ENCODE results near the gene LCN9. TPM values are rescaled to one million over a fixed set of nuclear protein-coding genes. Genes with fewer than 3 reads are reported as not detected.
"Not testable (repeated sequence)": the region's sequence is repeated elsewhere in the genome, so short reads cannot be mapped to it uniquely, and the experiment has no call there.

The LCN9 gene
- total RNA-seq, 1 donor from 2014 or later = not detected

DNA sequence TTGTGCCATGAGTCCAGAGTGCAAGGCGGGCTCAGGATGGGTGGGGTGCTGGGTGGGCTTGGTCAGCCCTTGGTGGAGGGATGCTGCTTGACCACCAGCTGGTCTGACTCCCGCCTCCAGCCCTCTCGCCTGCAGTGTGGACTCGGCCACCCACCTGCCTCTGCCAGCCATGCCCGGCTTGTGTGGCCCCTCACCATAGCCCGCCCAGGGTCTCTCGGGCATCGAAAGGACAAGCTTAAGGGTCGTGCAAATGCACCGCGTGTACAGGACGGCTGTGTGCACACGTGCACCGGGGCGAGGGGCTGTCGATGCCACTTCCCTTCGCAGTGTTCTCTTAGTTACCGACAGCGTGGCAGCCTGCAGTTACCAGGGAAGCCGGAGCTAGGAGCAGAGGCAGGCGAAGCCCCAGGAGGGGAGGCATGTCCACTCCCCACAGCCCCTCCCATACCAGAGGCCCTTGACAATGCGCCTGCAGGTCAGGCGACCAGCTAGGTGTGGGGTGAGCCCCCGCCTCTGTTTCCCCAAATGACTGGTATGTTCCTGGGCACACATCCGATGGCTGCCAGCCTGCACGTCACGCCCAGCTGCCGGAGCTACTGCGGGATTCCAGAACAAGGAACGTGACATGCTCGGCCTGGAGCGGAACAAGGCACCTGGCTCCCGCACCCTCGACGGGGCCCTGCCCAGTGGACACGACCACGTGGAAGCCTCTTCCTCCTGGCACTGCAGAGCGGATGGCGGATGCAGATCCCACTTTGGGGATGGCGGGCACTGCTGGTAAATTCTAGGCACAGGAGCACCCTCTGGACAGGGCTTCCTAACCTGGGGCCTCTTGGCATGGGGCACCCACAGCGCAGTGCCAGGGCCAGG, 7.8 kb downstream of the LCN9 start:
- Histone ChIP-seq H3K9ac (ENCODE audit: low read depth in 1 of 3, low read length in 3 of 3) (no peak overlapping the region), H3K4me3 (ENCODE audit: low read length in 3 of 3) (no peak overlapping the region), H3K36me3 (ENCODE audit: control insufficient read depth in 3 of 3, insufficient read depth in 3 of 3, low read length in 3 of 3) (no peaks in the 10 kb centered on the region), H3K9me3 (ENCODE audit: control insufficient read depth in 3 of 3, low read length in 3 of 3) (no peaks in the 10 kb centered on the region), H3K27ac (ENCODE audit: low read depth, low read length) (no peak overlapping the region), H3K4me1 (ENCODE audit: control insufficient read depth in 3 of 3, insufficient read depth in 3 of 3, low read length in 3 of 3) (no peaks in the 10 kb centered on the region), H3K27me3 (ENCODE audit: control insufficient read depth in 3 of 3, insufficient read depth in 3 of 3, low read length in 3 of 3) (peaks cover 22 to 44% (median 41%) of the 10 kb centered on the region in 3 donors)

DNA sequence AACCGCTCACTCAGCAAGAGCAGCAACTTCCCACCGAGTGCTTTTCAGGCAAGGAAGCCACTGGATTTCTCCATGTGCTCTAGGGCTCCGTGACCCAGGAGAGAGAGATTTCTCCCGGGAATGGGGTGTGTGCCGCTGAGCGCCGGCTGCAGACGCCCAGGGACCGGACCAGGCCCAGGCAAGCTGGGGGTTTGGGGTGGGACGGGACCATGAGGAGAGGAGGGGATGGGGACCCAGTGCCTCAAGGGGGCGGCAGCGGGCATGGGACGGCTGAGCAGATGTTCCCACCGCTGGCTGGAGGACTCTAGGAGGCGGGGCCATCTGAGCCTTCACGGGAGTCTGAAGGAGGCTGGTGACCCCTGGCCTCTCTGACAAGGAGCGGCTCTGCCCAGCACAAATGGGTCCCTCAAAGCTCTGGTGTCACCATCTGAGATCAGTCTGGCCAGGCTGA, 8.5 kb downstream of the LCN9 start:
- Histone ChIP-seq H3K27ac (ENCODE audit: low read depth, low read length) (no peak overlapping the region), H3K36me3 (ENCODE audit: control insufficient read depth in 3 of 3, insufficient read depth in 3 of 3, low read length in 3 of 3) (no peaks in the 10 kb centered on the region), H3K27me3 (ENCODE audit: control insufficient read depth in 3 of 3, insufficient read depth in 3 of 3, low read length in 3 of 3) (peaks cover 22 to 41% (median 41%) of the 10 kb centered on the region in 3 donors), H3K9me3 (ENCODE audit: control insufficient read depth in 3 of 3, low read length in 3 of 3) (no peaks in the 10 kb centered on the region), H3K4me1 (ENCODE audit: control insufficient read depth in 3 of 3, insufficient read depth in 3 of 3, low read length in 3 of 3) (no peaks in the 10 kb centered on the region), H3K9ac (ENCODE audit: low read depth in 1 of 3, low read length in 3 of 3) (no peak overlapping the region), H3K4me3 (ENCODE audit: low read length in 3 of 3) (no peak overlapping the region)

- H3K36me3 ChIP-seq (ENCODE audit: control insufficient read depth in 3 of 3, insufficient read depth in 3 of 3, low read length in 3 of 3); H3K4me3 ChIP-seq (ENCODE audit: low read length in 3 of 3); H3K9me3 ChIP-seq (ENCODE audit: control insufficient read depth in 3 of 3, low read length in 3 of 3); H3K4me1 ChIP-seq (ENCODE audit: control insufficient read depth in 3 of 3, insufficient read depth in 3 of 3, low read length in 3 of 3); H3K27ac ChIP-seq (ENCODE audit: low read depth, low read length); H3K9ac ChIP-seq (ENCODE audit: low read depth in 1 of 3, low read length in 3 of 3): not testable (repeated sequence)
- peaks cover 20 to 41% (median 32%) of the 10 kb centered on the region in 3 donors for H3K27me3 ChIP-seq (ENCODE audit: control insufficient read depth in 3 of 3, insufficient read depth in 3 of 3, low read length in 3 of 3)
Measured at GRCh38 chr9:135672786-135673185, 9.7 kb downstream of the LCN9 start.

DNA sequence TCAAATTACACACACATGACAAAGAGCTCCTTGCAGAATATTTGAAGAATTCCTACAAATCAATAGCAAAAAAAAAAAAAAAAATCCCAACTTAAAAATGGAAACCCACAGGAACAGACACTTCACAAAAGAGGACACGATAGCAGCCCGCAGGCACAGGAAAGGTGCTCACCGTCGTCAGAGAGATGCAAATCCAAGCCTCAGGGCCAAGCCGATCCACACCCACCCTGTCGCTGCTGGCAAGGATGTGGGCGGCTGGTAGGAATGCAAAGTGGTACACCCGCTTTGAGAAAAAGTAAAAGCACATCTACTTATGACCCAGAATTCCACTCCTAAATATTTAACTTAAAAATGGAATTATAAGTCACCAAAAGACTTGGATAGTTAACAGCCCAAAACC, 10.8 kb downstream of the LCN9 start:
- Histone ChIP-seq H3K9ac (ENCODE audit: low read depth in 1 of 3, low read length in 3 of 3) (no peak overlapping the region), H3K36me3 (ENCODE audit: control insufficient read depth in 3 of 3, insufficient read depth in 3 of 3, low read length in 3 of 3) (no peaks in the 10 kb centered on the region), H3K27ac (ENCODE audit: low read depth, low read length) (no peak overlapping the region), H3K4me1 (ENCODE audit: control insufficient read depth in 3 of 3, insufficient read depth in 3 of 3, low read length in 3 of 3) (no peaks in the 10 kb centered on the region), H3K4me3 (ENCODE audit: low read length in 3 of 3) (no peak overlapping the region), H3K9me3 (ENCODE audit: control insufficient read depth in 3 of 3, low read length in 3 of 3) (no peaks in the 10 kb centered on the region), H3K27me3 (ENCODE audit: control insufficient read depth in 3 of 3, insufficient read depth in 3 of 3, low read length in 3 of 3) (peaks cover 20 to 41% (median 32%) of the 10 kb centered on the region in 3 donors)

DNA sequence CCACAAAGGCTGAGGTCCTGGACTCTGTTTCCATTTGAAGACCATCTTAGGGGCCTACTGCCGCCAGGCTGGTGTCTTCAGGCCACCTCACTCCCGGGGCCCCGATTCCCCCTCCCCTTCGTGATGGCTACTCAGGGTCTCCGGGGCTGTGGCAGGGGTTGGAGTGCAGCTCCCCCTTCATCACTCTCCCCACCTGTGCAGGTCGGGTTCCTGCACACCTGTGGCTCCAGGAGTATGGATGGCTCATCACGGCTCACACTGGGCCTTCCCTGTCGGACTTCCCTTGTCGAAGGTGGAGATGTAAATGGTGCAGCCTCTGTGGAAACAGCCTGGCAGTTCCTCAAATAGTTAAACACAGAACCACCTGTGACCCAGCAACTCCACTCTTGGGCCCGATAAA, 11.9 kb downstream of the LCN9 start:
- H3K9me3 ChIP-seq (ENCODE audit: control insufficient read depth in 3 of 3, low read length in 3 of 3) = no peaks in the 10 kb centered on the region
- H3K27ac ChIP-seq (ENCODE audit: low read depth, low read length) = no peak overlapping the region
- peaks cover 12 to 34% (median 28%) of the 10 kb centered on the region in 3 donors for H3K27me3 ChIP-seq (ENCODE audit: control insufficient read depth in 3 of 3, insufficient read depth in 3 of 3, low read length in 3 of 3)
- H3K4me1 ChIP-seq (ENCODE audit: control insufficient read depth in 3 of 3, insufficient read depth in 3 of 3, low read length in 3 of 3) = no peaks in the 10 kb centered on the region
- H3K36me3 ChIP-seq (ENCODE audit: control insufficient read depth in 3 of 3, insufficient read depth in 3 of 3, low read length in 3 of 3) = no peaks in the 10 kb centered on the region
- H3K4me3 ChIP-seq (ENCODE audit: low read length in 3 of 3) = no peak overlapping the region
- no peak overlapping the region for H3K9ac ChIP-seq (ENCODE audit: low read depth in 1 of 3, low read length in 3 of 3)

GRCh38 chr9:135676891-135677290, 13.8 kb downstream of the LCN9 start:
- Histone ChIP-seq H3K9me3 (ENCODE audit: control insufficient read depth in 3 of 3, low read length in 3 of 3) (no peaks in the 10 kb centered on the region), H3K4me1 (ENCODE audit: control insufficient read depth in 3 of 3, insufficient read depth in 3 of 3, low read length in 3 of 3) (no peaks in the 10 kb centered on the region), H3K36me3 (ENCODE audit: control insufficient read depth in 3 of 3, insufficient read depth in 3 of 3, low read length in 3 of 3) (no peaks in the 10 kb centered on the region), H3K4me3 (ENCODE audit: low read length in 3 of 3) (no peak overlapping the region), H3K9ac (ENCODE audit: low read depth in 1 of 3, low read length in 3 of 3) (no peak overlapping the region), H3K27ac (ENCODE audit: low read depth, low read length) (no peak overlapping the region), H3K27me3 (ENCODE audit: control insufficient read depth in 3 of 3, insufficient read depth in 3 of 3, low read length in 3 of 3) (peaks cover 8 to 23% (median 21%) of the 10 kb centered on the region in 3 donors)

DNA sequence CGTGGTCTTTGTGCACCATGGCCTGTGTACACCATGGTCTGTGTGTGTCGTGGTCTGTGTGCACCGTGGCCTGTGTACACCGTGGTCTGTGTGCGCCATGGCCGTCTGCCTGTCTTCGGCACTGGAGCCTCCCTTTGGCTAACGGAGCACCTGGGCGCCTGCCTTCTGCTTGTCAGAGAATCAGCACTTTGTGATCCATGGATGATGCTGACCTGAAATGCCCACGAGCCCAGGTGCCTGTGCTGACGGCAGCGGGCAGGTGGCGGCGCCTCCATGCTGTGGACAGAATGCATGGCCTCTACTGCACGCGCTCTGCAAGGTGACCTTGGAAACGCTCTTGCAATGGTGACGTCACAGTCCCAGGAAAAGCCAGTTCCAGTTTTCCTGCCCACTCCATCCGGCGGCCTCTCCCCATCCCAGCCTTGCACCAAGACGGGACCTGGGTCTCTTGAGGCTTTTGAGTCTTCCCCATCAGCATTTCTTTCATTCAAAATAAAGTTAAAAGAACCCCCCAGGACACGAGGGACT, 14.6 kb downstream of the LCN9 start:
- H3K4me3 ChIP-seq (ENCODE audit: low read length in 3 of 3) = no peak overlapping the region
- H3K27ac ChIP-seq (ENCODE audit: low read depth, low read length) = no peak overlapping the region
- no peaks in the 10 kb centered on the region for H3K36me3 ChIP-seq (ENCODE audit: control insufficient read depth in 3 of 3, insufficient read depth in 3 of 3, low read length in 3 of 3)
- H3K27me3 ChIP-seq (ENCODE audit: control insufficient read depth in 3 of 3, insufficient read depth in 3 of 3, low read length in 3 of 3) = peaks cover 3 to 24% (median 20%) of the 10 kb centered on the region in 3 donors
- no peaks in the 10 kb centered on the region for H3K4me1 ChIP-seq (ENCODE audit: control insufficient read depth in 3 of 3, insufficient read depth in 3 of 3, low read length in 3 of 3)
- H3K9me3 ChIP-seq (ENCODE audit: control insufficient read depth in 3 of 3, low read length in 3 of 3) = no peaks in the 10 kb centered on the region
- no peak overlapping the region for H3K9ac ChIP-seq (ENCODE audit: low read depth in 1 of 3, low read length in 3 of 3)

- Histone ChIP-seq H3K9ac (ENCODE audit: low read depth in 1 of 3, low read length in 3 of 3) (no peak overlapping the region), H3K27me3 (ENCODE audit: control insufficient read depth in 3 of 3, insufficient read depth in 3 of 3, low read length in 3 of 3) (peaks cover 0 to 26% (median 23%) of the 10 kb centered on the region in 3 donors)
Measured at GRCh38 chr9:135678236-135679017, 15.3 kb downstream of the LCN9 start.

DNA sequence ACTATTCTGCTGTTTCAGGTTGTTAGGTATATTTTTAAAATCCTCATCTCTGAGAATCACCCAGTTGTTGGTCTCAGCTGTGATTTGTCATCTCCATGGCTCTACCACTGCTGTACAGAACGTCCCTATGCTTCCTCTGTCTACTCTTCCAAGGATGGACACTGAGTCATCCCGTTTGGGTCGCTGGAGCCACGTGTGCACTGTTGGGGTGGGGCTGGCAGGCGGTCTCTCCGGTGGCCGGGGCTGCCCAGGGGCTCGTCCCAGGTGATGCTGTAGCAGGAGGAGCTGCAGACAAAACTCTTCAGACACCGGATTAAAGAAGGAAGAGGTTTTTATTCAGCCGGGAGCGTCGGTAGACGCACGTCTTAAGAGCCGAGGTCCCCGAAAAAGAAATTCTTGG, 16.9 kb downstream of the LCN9 start:
- Histone ChIP-seq H3K36me3 (ENCODE audit: control insufficient read depth in 3 of 3, insufficient read depth in 3 of 3, low read length in 3 of 3) (no peaks in the 10 kb centered on the region), H3K4me1 (ENCODE audit: control insufficient read depth in 3 of 3, insufficient read depth in 3 of 3, low read length in 3 of 3) (no peaks in the 10 kb centered on the region), H3K4me3 (ENCODE audit: low read length in 3 of 3) (no peak overlapping the region), H3K9me3 (ENCODE audit: control insufficient read depth in 3 of 3, low read length in 3 of 3) (no peaks in the 10 kb centered on the region), H3K27me3 (ENCODE audit: control insufficient read depth in 3 of 3, insufficient read depth in 3 of 3, low read length in 3 of 3) (peaks cover 8 to 38% (median 36%) of the 10 kb centered on the region in 3 donors), H3K9ac (ENCODE audit: low read depth in 1 of 3, low read length in 3 of 3) (no peak overlapping the region), H3K27ac (ENCODE audit: low read depth, low read length) (no peak overlapping the region)

More at GRCh38 chr9:135678236-135679017, 15.3 kb downstream of the LCN9 start:
- no peak overlapping the region for H3K4me3 ChIP-seq (ENCODE audit: low read length in 3 of 3)
- H3K27ac ChIP-seq (ENCODE audit: low read depth, low read length) = no peak overlapping the region
- H3K4me1 ChIP-seq (ENCODE audit: control insufficient read depth in 3 of 3, insufficient read depth in 3 of 3, low read length in 3 of 3) = no peaks in the 10 kb centered on the region
- H3K36me3 ChIP-seq (ENCODE audit: control insufficient read depth in 3 of 3, insufficient read depth in 3 of 3, low read length in 3 of 3) = no peaks in the 10 kb centered on the region
- no peaks in the 10 kb centered on the region for H3K9me3 ChIP-seq (ENCODE audit: control insufficient read depth in 3 of 3, low read length in 3 of 3)
